GM13976 (cell line): ENCODE measurements around the gene PXYLP1.

Experiments used
- DNase-seq: peaks from one replicate; pipeline ENCODE4 v3.0.0; 2012; ENCODE audit warnings: low spot score
- in situ Hi-C: fragments of 300-500 bp; cut with MboI; formaldehyde crosslinking; loops from one replicate; pipeline ENCODE4 v1.12.0; 2022; ENCODE audit warnings: low sequenced_read_pairs, mixed read lengths, inconsistent platforms; ENCODE audit not compliant: unreplicated experiment
- TF ChIP-seq, protein P1 (sequence below): IDR thresholded peaks from 2 replicates; pipeline ENCODE4 v1.5.1; 2012; ENCODE audit warnings: borderline replicate concordance, mild to moderate bottlenecking; ENCODE audit not compliant: insufficient read depth; ENCODE audit errors: extremely low read depth, missing control alignments, control extremely low read depth

PXYLP1 gene

DNA sequence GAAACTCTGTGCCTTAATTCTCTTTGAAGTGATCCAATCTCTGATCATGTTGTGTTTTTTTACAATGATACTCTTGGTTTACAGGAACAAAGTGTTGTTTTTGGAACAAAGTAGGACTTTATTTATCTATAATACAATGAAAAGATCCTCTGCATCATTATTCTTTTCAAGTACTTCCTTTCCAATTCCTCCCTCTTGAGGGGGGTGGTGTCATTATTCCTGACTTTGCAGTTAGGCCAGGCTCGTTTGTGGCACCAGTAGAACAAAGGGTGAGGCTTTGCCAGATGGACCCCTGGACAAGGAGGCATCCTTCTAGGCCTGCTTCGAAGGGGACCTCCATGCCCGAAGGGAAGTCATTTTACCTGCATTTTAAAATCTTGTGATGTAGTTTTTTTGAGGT lies 95.0 kb downstream of the PXYLP1 start:
- in situ Hi-C loops, result no loop called here
- no peak for DNase-seq
- TF ChIP-seq, protein P1, sequence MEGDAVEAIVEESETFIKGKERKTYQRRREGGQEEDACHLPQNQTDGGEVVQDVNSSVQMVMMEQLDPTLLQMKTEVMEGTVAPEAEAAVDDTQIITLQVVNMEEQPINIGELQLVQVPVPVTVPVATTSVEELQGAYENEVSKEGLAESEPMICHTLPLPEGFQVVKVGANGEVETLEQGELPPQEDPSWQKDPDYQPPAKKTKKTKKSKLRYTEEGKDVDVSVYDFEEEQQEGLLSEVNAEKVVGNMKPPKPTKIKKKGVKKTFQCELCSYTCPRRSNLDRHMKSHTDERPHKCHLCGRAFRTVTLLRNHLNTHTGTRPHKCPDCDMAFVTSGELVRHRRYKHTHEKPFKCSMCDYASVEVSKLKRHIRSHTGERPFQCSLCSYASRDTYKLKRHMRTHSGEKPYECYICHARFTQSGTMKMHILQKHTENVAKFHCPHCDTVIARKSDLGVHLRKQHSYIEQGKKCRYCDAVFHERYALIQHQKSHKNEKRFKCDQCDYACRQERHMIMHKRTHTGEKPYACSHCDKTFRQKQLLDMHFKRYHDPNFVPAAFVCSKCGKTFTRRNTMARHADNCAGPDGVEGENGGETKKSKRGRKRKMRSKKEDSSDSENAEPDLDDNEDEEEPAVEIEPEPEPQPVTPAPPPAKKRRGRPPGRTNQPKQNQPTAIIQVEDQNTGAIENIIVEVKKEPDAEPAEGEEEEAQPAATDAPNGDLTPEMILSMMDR, result no peak

DNA sequence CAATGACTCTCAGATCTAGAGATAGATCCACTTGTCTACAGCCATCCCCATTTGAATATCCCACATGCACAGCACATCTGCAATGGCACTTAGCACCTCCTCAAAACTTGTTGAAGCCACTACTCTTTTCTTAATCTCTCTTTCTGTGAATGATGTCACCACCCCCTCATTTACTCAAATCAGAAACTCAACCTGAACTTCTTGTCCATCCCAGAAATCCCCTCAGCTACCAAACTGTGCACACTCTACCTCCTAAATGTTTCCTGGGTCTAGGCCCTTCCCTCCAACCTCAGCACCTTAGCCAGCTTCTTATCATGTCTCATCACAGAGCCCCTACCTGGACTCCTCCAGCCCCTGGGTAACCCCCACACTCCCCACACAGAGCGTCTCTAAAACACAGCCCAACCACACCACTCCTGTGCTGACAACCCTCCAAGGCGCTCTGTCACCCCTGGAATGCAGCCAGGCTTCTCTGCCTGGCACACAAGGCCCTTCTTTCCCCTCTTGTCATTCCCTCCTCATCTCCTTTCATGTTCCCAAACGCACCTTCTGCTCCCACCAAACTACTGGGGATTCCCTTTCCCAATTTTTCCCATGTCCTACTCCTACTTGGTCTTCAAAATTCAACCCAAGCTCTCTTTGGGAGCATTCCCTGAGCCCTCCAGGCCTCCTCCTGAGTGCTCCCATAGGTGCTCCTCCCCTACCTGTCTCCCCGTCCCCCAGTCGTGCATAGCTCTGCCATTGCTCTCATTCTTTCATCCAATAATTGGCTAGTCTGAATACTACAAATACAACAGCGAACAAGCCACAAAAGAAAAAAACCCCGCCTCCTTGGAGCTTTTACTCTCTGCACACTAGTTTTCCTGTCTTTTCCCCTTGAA lies 96.9 kb downstream of the PXYLP1 start:
- in situ Hi-C loops, result no loop called here
- TF ChIP-seq, protein P1, result no peak
- peak; percentile 64 for DNase-seq

GRCh38 chr3:141330235-141330634 lies 98.6 kb downstream of the PXYLP1 start:
- in situ Hi-C loops, result no loop called here
- no peak for DNase-seq
- TF ChIP-seq, protein P1, result no peak

DNA sequence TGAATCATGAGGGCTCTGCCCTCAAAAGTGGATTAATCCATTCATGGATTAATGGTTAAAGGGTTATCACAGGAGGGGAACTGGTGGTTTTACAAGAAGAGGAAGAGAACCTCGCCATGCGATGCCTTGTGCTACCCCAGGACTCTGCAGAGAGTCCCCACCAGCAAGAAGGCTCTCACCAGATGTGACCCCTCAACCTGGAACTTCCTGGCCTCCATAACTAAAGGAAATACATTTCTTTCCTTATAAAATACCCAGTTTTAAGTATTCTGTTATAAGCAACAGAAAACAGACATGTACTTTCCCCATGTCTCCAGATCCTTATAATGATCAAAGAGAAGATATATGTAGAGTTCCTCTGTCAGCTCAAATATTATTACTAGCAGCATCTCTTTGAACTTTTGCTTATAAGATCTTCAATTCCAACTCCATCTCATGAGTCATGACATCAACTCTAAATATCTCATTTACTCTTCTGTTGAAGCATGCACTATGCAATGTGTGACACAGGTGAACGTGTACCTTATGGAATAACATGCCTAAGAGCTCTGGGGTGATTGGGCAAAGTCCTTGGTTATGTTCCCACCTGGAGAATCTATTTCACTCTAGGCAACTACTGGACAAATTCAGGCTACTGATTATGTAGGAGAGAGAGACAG lies 99.2 kb downstream of the PXYLP1 start:
- DNase-seq, result no peak
- in situ Hi-C loops, result no loop called here
- TF ChIP-seq, protein P1, result no peak

DNA sequence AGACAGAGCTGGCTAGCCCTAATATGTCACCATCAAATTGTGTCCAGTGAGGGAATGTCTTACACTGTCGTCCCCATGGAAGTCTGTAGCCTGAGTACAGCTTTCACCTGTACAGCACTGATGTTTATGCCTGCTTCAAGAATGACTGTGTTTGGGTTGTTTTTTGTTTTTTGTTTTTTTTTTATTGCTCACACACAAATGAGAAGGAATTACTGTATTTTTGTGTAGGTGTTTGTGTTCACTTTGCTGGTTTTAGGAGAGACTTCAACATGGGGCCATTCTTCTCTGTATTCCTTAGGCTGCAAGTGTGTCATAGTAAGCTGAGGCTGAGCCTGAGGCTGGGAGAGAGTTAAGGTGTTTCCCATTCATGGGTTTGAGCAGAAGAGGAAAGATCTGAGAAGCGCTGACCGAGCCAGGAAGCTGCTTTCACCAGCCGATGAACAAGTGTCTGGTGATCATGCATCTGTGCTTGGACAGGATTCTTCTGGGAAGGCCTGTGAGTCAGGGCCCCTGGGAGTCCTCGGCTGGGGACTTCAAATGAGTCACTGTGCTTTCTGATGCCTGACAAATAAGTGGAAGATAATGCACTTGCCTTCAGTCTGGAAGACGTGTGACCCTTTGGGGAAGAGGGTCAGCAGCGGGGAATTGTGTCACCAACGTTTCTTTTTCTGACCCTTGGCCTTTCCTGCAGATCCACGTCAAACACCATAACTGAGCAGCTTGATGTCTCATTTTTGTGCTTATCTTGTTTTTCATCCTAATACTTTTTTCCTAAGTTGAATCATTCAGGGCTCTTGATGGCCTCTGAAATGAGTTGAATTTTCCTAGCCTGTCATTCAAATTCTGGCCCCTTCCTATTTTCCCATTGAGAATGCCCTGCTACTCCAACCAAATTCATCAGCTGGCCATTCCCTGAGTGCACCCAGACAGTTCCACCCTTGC lies 100.0 kb downstream of the PXYLP1 start:
- TF ChIP-seq, protein P1, result no peak
- in situ Hi-C loops, result no loop called here
- no peak for DNase-seq

GRCh38 chr3:141332416-141332815 lies 100.8 kb downstream of the PXYLP1 start:
- no peak for DNase-seq
- TF ChIP-seq, protein P1, result no peak
- in situ Hi-C loops, result no loop called here
